HG02852 (cell line): Measurements from ENCODE around the gene PLPP4.
A peak's percentile ranks its signal among the peaks of the same experiment; 100 is the strongest.

Experiments
- ATAC-seq: cut with Tn5 transposase; IDR thresholded peaks from one replicate; pipeline ENCODE4 v1.9.1; 2021; ENCODE audit warnings: mild to moderate bottlenecking, moderate library complexity; ENCODE audit not compliant: unreplicated experiment

The PLPP4 gene

GRCh38 chr10:120572307-120572706, 115.3 kb downstream of the PLPP4 start:
- no peak for ATAC-seq

- no peak for ATAC-seq
Measured at GRCh38 chr10:120573355-120573754, 116.3 kb downstream of the PLPP4 start.

- ATAC-seq: no peak
Measured at GRCh38 chr10:120574981-120575380, 118.0 kb downstream of the PLPP4 start.

GRCh38 chr10:120575411-120575810, 118.4 kb downstream of the PLPP4 start:
- ATAC-seq: no peak

- no peak for ATAC-seq
Measured at GRCh38 chr10:120578134-120578533, 121.1 kb downstream of the PLPP4 start.

- no peak for ATAC-seq
Measured at GRCh38 chr10:120578890-120579289, 121.9 kb downstream of the PLPP4 start.

- no peak for ATAC-seq
Measured at GRCh38 chr10:120580918-120581895, 124.2 kb downstream of the PLPP4 start.

- no peak for ATAC-seq
Measured at GRCh38 chr10:120582753-120583152, 125.7 kb downstream of the PLPP4 start.

- no peak for ATAC-seq
Measured at GRCh38 chr10:120583424-120584108, 126.5 kb downstream of the PLPP4 start.

GRCh38 chr10:120584786-120585185, 127.8 kb downstream of the PLPP4 start:
- ATAC-seq: no peak

GRCh38 chr10:120586471-120586872, 129.4 kb downstream of the PLPP4 start:
- ATAC-seq: no peak

- no peak for ATAC-seq
Measured at GRCh38 chr10:120587061-120587460, 130.0 kb downstream of the PLPP4 start.

GRCh38 chr10:120588311-120588710, 131.3 kb downstream of the PLPP4 start:
- no peak for ATAC-seq

- ATAC-seq: no peak
Measured at GRCh38 chr10:120593693-120594092, 136.7 kb downstream of the PLPP4 start.

GRCh38 chr10:120597902-120598301, 140.9 kb downstream of the PLPP4 start:
- no peak for ATAC-seq

- no peak for ATAC-seq
Measured at GRCh38 chr10:120598386-120598785, 141.4 kb downstream of the PLPP4 start.

GRCh38 chr10:120599200-120599724, 142.2 kb downstream of the PLPP4 start:
- no peak for ATAC-seq

- peak; percentile 40 for ATAC-seq
Measured at GRCh38 chr10:120600871-120601649, 144.0 kb downstream of the PLPP4 start.

GRCh38 chr10:120601999-120602398, 145.0 kb downstream of the PLPP4 start:
- no peak for ATAC-seq

- no peak for ATAC-seq
Measured at GRCh38 chr10:120605410-120605809, 148.4 kb downstream of the PLPP4 start.
